Stimulated activated CD4-positive, alpha-beta T cell treated with anti-CD3 and anti-CD28 coated beads, TNF-alpha, amount 100 ng/mL, for 1 hour (primary cell): ENCODE data around the gene AGPAT1.

ENCODE experiments used
- DNase-seq, 3 donors: peaks; one replicate each; pipeline ENCODE4 v3.0.0-alpha.2; 2020; ENCODE audit warnings: low read depth in 3 of 3, low spot score in 1 of 3

AGPAT1 gene

DNA sequence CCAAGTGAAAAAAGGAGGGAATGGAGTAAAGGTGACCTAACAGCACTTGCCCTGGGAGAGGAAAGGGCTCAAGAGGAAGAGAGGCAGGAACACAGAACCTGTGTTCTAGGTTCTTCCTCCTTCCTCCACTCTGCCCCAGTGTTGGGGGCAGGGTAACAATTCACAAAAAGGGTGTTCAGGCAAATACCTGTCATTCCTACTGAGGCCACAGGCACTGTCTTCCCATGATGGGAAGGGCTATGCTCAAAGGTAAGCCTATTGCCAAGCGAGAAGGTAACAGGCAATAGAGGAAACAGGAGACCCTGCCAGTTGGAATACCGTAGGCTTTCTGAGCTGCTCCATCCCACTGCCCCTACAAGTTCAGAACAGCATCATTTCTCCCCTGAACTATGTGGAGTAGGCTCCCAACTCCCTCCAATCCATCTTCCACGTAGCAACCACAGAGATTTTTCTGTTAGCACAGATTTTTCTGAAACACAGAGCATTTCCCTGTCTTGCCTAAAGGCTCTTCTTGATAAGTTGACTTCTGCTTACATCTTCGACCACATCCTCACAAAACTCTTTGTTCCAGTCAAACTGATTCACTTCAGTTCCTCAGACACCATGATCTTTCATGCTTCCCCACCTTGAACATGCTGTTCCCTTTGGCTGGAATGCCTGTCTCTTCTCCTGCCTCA, 2.7 kb downstream of the AGPAT1 start:
- DNase-seq = no peak

DNA sequence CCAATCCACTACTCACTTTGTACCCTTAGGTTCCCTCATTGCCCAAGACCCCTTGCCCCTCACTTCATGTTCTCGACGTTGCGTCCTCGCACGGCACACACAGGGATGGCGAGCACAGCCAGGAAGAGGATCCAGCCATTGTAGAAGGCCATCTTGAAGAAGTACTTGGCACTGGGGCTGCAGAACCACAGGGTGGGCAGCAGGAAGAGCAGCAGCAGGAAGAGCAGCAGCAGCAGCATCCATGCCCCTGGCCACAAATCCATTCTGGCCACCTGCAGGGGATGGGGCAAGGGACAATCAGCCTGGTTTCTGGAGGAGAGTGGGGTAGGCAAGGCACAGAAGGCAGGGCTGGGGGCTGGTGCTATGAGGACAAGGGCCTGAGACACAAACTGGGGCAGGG, 4.7 kb downstream of the AGPAT1 start:
- no peak for DNase-seq

DNA sequence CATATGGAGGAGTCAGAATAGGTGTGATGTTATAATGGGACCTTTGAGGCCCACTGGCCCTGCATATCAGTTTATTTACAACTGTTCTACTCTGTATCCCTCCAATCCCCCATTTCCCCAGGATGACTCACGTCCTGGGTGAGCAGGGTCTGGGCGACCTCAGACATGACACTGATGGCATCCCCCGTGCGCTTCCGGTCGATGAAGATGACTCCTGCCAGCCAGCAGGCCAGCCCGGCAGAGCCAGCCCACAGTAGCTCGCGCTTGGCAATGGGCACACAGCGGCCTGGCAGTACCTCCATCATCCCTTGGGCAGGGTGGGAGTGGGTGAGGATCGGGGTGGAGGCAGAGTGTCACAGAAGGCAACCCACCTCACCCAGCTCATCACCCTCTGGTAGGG, 5.6 kb downstream of the AGPAT1 start:
- no peak for DNase-seq

DNA sequence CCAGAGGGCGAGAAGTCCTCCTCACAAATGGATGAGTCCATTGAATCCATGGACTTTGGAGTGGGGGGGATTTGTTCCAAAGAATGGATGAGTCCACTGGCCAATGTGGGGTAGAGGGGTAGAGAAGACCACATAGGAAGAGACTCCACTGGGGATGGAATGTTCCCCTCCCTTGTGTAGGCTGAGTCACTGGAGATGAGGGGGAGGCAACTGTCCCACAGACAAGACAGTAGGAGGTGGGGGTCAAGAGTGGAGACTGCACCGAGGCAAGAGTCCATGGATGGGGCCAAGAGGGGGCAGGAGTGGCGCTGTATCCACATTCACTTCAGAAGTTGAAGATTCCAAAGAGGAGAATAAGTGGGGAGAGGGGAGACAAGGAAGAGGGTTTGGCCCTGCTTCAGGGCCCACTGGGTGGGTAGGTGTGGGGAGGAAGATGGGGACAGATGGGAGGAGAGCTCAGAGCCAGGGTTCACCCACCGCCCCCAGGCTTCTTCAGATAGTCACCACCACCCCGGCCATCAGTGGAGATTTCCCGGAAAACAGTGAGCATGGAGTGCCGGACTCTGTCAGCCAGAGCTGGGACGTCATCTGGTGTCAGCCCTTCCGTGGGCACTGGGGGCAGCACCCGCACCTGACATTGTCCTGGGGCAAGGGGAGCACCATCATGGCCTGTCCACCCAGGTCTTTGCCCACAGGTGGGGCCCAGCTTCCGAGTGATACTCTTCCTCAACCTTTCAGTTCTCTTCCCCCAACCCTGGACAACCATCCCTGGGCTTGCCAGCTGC, 6.9 kb downstream of the AGPAT1 start:
- no peak for DNase-seq

DNA sequence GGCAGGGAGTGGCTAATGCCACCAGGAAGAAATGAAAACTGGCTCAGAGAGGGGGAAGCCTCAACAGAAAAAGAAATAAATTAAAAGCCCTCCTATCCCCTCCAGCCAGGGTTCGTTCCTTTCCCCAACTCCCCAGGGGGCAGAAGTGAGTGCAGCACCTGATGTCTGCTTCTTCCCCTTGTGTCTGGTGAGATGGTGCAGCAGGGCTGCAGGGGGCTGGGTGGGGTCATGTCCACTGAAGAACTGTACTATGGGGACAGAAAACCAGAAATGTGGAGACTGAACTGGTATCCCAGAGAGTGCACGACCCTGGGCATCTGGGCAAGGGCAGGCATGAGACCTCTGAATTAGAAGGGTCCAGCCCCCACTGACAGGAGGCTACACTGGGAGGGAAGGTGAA, 7.5 kb downstream of the AGPAT1 start:
- no peak for DNase-seq

DNA sequence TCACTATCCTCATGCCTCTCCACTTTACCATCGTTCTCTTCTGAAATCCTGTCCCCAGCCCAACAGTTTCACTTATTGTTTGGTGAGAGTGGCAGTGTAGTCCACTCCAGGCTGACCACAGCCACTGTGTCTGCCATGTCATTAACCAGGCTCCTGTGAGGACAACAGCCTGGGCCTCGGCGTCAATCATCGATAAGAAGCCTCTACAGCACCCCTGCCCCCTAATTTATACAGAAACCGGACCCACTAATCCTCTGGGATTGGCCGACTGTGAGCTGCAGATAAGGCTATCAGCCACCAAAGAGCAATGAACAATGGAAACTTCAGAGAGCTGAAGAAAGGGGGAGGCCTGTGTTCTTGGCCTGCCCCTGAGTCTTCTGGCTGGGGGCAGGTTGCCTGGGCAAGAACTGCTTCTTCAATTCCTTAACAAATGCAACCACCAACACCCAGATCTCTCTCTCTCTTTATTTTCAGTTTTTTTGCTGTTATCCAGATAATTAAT, 8.1 kb downstream of the AGPAT1 start:
- DNase-seq = no peak

GRCh38 chr6:32167154-32167760, 8.6 kb downstream of the AGPAT1 start:
- no peak for DNase-seq

DNA sequence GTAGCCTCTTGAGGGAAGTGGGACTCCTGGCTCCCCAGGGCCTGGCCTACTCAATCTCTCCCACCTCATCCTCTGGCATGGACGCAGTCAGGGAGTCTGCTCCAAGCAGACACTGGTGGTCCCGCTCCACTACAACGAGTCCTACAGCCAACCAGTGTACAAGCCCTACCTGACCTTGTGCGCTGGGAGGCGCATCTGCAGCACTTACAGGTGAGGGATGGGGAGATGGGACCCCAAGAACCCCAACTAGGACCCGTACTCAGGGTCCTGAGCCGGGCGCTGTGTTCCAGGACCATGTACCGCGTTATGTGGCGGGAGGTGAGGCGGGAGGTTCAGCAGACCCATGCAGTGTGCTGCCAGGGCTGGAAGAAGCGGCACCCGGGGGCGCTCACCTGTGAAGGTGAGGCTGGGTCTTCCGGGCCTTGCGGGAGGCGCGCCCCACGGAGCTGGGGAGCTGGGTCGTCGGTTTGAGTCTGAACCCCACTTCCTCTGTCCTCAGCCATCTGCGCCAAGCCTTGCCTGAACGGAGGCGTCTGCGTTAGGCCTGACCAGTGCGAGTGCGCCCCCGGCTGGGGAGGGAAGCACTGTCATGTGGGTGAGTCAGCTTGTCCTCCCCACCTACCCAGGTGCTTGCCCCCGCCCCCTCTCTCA, 9.3 kb downstream of the AGPAT1 start:
- DNase-seq = no peak

DNA sequence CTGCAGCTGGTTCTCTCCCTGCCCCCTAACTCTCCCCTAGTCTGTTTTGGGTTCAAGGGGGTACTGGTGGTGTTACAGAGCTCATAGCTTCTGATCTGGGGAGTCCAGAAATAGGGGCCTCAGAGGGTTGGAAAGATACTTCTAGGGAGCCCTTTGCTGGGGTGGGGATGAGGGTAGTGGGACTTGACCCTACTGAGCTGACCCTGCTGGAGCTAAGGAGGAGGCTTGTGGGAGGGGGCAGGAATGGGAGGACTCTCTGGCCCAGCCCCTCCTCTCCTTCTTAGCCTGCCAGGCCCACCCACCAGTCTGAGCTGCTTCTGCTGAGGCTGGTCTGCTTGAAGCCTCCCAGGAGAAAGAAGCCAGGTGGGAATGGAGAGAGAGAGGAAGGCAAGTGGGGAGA, 11.6 kb downstream of the AGPAT1 start, which contains the start of gene EGFL8:
EGFL8 (plus strand) TSS at position 301 of the 400 bp plus-strand sequence. CDS start 1,571 bp downstream, outside the sequence.
- DNase-seq = no peak

DNA sequence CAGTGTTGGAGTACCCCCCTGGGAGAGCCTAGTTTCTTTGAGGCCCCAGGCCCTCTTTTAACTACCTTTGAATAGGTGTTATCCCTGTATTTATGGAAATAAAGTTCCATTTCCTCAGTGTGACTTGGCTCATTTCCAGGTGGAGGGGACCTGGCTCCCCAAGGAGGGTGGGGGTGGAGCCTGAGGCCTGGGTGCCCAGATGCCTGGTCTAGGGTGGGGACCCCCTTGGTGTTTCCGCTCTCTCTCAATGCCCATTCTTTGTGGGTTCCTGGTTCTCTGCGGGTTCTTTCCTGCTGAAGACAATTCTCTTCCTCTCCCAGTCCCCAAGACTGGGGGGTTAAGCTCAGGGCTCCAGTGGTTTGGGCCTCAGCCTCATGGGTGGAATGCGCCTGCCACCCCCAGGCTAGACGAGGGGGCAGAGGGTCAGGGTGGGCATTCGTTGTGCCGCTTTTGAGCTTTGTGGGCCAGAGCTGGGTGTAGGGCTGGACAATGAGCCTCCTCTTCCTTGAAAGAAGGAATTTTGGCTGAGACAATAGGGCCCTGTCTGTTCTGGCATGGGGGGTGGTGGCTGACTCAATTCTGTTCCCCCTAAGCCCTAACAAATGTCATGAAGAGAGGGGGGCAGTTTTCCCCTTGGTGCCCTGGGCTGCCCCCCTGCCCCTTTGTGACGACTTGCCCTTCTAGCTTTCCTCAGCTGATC, 12.2 kb downstream of the AGPAT1 start:
- no peak for DNase-seq

- DNase-seq = no peak
Observed at GRCh38 chr6:32158052-32158451, 17.8 kb downstream of the AGPAT1 start.

GRCh38 chr6:32156891-32157290, 19.0 kb downstream of the AGPAT1 start:
- no peak for DNase-seq

- peak in 2 of 3 donors; percentile 19 to 35 for DNase-seq
Observed at GRCh38 chr6:32154514-32155161, 21.2 kb downstream of the AGPAT1 start.

DNA sequence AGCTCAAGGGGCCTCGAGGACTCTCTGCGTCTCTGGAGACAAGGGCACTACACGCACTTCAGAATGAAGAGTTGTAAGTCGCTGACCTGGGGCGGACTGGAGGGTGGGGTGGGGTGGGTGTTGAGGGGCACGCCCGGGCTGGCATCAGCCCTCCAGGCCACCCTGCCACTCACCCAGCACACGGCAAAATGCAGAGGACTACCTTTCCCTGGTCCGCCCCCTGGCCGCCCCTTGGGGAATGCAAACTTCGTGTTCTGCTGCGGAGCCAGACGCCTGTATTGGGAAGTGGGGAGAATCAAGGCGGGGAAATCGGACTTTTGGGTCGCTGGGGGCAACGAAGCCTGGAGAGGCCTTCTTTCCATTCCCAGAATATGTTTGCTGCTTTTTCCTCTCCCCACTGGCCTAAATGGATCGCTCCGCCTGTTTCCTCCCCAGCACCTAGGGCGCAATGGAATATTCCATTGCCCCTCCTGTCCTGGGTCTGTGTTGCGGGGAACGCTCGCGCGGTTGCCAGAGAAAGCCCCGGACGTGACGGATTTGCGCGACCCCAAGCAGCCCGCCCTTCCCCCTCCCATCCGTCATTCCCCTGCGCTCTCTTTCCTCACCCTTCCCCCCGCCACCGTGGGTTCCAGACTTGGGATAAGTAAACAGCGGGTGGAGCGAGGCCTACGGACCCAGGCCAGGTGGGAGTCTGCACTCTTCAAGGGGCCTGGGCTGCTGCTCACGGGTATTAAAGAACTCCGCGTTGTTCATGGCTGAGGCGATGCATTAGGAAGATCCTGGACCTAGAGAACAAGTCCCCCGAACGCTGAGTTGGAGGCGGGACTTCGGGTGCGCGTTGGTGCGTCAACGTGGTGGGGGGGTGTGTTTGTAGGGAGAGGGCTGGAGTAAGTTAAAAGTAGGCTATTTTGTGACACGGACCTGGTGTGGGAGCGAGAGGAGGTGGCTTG, 22.0 kb downstream of the AGPAT1 start, which contains the start of gene PPT2:
PPT2 (plus strand) TSS at position 578 of the 950 bp plus-strand sequence. CDS start 454 bp downstream, outside the sequence.
- DNase-seq = peak; percentile 37 to 47 (median 42)

DNA sequence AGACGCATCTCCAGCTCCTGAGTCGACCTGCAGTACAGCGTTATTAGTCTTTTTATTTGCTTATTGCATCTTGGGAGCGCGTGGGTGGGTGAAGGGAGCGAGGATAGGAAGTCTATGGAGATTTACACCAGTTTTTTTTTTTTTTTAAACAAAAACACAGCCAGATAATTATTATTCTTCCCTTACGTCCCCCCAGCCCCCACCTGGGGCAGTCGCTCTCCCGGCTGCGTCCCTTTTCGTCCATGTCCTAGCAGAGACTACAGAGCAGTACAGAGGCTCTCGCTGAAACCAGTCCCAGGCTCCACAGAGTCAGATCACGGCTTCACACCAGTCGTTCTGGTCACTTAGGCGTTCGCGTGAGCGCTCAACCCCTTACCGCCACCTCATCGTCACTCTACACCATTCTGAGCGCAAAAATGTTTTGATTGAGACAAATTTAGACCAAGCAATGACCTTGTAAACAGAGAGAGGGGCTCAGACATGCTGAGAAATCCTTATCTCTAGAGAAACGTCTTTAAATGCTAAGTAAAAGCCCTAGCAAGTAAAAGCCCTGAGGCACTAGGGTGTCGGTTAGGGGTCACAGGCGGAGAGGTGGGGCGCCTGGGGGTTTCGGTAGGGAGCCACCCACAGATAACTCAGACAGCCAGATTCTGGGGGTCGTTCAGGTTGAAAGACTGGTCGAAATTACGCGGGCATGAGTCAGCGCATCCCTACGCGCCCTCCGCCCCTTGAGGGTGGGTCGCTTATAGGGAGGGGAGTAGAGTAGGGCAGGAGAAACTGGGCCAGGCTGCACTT, 22.9 kb downstream of the AGPAT1 start:
- no peak for DNase-seq

DNA sequence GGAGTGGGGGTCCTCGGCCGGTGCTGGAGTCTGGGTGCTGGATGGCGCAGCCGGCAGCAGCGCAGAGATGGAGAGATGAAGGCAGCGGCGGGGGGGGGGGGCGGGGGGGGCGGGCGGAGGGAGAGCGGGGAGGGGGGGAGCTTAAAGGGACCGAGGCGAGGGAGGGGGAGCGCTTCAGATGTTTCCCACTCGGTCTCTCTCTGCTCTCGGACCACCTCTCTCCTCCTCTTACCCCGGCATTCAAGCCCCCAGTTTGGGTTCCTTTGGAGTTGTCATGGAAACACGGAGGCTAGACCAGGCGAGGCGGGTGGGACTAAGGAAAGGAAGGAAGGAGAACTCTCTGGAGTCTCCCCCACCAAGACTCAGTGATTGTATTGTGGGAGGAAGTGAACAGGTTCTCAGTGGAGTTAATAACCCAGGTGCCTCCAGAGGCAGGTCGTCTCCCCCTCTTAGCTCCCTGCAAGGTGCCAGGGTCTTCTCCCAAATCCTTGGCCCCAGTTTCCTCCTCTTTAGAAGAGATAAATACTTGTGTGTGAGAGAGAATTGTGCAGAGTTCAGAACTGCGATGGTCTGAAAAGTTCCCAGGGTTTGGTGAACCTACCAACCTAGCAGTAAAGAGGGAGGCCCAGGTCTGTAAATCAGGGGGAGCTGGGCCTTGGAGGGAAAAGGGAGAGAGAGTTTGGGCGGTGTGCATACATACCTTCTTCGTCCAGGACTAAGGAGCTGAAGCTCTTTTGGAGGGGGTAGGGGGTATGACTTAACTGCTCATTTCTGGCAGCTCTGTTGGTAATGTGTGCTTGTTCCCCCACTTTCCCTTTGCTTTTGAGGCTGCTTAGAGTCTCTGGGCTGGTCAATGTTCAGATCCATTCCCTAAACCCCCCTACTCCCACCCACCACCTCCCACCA, 23.8 kb downstream of the AGPAT1 start, which contains the start of gene PRRT1:
PRRT1 (minus strand) TSS at position 77 of the 906 bp plus-strand sequence. CDS start 112 bp downstream, outside the sequence.
- no peak for DNase-seq
